Mesodermal cell (in vitro differentiated cells): ENCODE data around the gene ZSCAN30. TPM values are rescaled to one million over a fixed set of nuclear protein-coding genes. Genes with fewer than 3 reads are reported as not detected.
A peak's percentile ranks its signal among the peaks of the same experiment; 100 is the strongest.

Experiments
- H3K27ac ChIP-seq: 2 replicates; pipeline ENCODE4 v1.7.0; 2013; ENCODE audit warnings: mild to moderate bottlenecking, low read depth, low read length, moderate library complexity; ENCODE audit not compliant: severe bottlenecking
- H3K36me3 ChIP-seq: 2 replicates; pipeline ENCODE4 v1.7.1; 2013; ENCODE audit warnings: mild to moderate bottlenecking, low read length, moderate library complexity; ENCODE audit not compliant: control insufficient read depth, insufficient read depth
- H3K4me1 ChIP-seq: one replicate; pipeline ENCODE4 v1.7.1; 2013; ENCODE audit warnings: mild to moderate bottlenecking, low read length; ENCODE audit not compliant: insufficient read depth, control insufficient read depth, poor library complexity, severe bottlenecking
- H3K4me3 ChIP-seq: 2 replicates; pipeline ENCODE4 v1.7.0; 2013; ENCODE audit warnings: low read length, control low read depth, mild to moderate bottlenecking; ENCODE audit not compliant: insufficient read depth, poor library complexity, severe bottlenecking; ENCODE audit errors: extremely low read depth
- H3K9me3 ChIP-seq: 2 replicates; pipeline ENCODE4 v1.7.1; 2013; ENCODE audit warnings: mild to moderate bottlenecking, low read length, moderate library complexity; ENCODE audit not compliant: control insufficient read depth
- WGBS, 2 experiments: methylation state at CpG; one replicate each; pipeline ENCODE4 v1.1.5; 2013; ENCODE audit warnings: missing lambda C conversion rate in 2 of 2; ENCODE audit not compliant: insufficient coverage in 2 of 2; 5-methylcytosine and 5-hydroxymethylcytosine counted together
- polyA plus RNA-seq, 2 experiments: library from polyadenylated mRNA; stranded (reverse); fragments of 50-300 nt; gene quantifications; one replicate each; pipeline ENCODE4 v1.2.3, GENCODE V29; 2013

The ZSCAN30 gene
- polyA plus RNA-seq (2013, experiment 1 of 2) = 11.7 TPM
- polyA plus RNA-seq (2013, experiment 2 of 2) = 12.9 TPM

GRCh38 chr18:35290094-35290735, at the start of gene ZSCAN30:
ZSCAN30 (minus strand) TSS chr18:35290229; CDS start chr18:35264352, 25,877 bp downstream.
- Histone ChIP-seq H3K4me1 (peaks cover 4% of the 10 kb centered on the region), H3K4me3 (peak within 1 kb of the TSS; percentile 79), H3K36me3 (peaks cover 34% of the 10 kb centered on the region), H3K27ac (peak within 1 kb of the TSS; percentile 71), H3K9me3 (peaks cover 10% of the 10 kb centered on the region)
- 1% methylated on average over 31 to 37 of the region's 41 CpGs for WGBS, 2 experiments

- Histone ChIP-seq H3K9me3 (no peaks in the 10 kb centered on the region), H3K4me1 (peaks cover 2% of the 10 kb centered on the region), H3K4me3 (no peak overlapping the region), H3K36me3 (peaks cover 98% of the 10 kb centered on the region), H3K27ac (no peak overlapping the region)
- 100% methylated on average over 2 to 3 of the region's 5 CpGs for WGBS, 2 experiments
These were observed 47.3 kb upstream of the ZSCAN30 start for GRCh38 chr18:35337286-35337685.

- WGBS, 2 experiments = 84 to 93% methylated on average over 2 to 3 of the region's 4 CpGs
- peaks cover 92% of the 10 kb centered on the region for H3K36me3 ChIP-seq
- no peak overlapping the region for H3K27ac ChIP-seq
- no peak overlapping the region for H3K4me3 ChIP-seq
- H3K4me1 ChIP-seq = no peaks in the 10 kb centered on the region
- no peaks in the 10 kb centered on the region for H3K9me3 ChIP-seq
These were observed 45.8 kb upstream of the ZSCAN30 start for GRCh38 chr18:35335866-35336265.

- Histone ChIP-seq H3K36me3 (peaks cover 82% of the 10 kb centered on the region), H3K9me3 (no peaks in the 10 kb centered on the region), H3K4me3 (no peak overlapping the region), H3K27ac (no peak overlapping the region), H3K4me1 (no peaks in the 10 kb centered on the region)
- 95 to 100% methylated on average over 2 to 3 of the region's 3 CpGs for WGBS, 2 experiments
These were observed 44.8 kb upstream of the ZSCAN30 start for GRCh38 chr18:35334821-35335220.

- H3K27ac ChIP-seq = no peak overlapping the region
- no peaks in the 10 kb centered on the region for H3K4me1 ChIP-seq
- H3K36me3 ChIP-seq = peaks cover 76% of the 10 kb centered on the region
- H3K4me3 ChIP-seq = no peak overlapping the region
- WGBS, 2 experiments = 100% methylated on average over 1 of the region's 1 CpG; no CpG with 5 or more reads in 1 of the 2 experiments
- H3K9me3 ChIP-seq = no peaks in the 10 kb centered on the region
These were observed 44.2 kb upstream of the ZSCAN30 start for GRCh38 chr18:35334212-35334611.

GRCh38 chr18:35331367-35332087, 41.5 kb upstream of the ZSCAN30 start:
- WGBS, 2 experiments = 91 to 96% methylated on average over 2 to 3 of the region's 4 CpGs
- Histone ChIP-seq H3K27ac (no peak overlapping the region), H3K4me3 (no peak overlapping the region), H3K4me1 (no peaks in the 10 kb centered on the region), H3K9me3 (no peaks in the 10 kb centered on the region), H3K36me3 (peaks cover 51% of the 10 kb centered on the region)

GRCh38 chr18:35328868-35329267, 38.8 kb upstream of the ZSCAN30 start:
- H3K9me3 ChIP-seq = no peaks in the 10 kb centered on the region
- H3K4me3 ChIP-seq = no peak overlapping the region
- peaks cover 24% of the 10 kb centered on the region for H3K36me3 ChIP-seq
- H3K4me1 ChIP-seq = peaks cover 7% of the 10 kb centered on the region
- no peak overlapping the region for H3K27ac ChIP-seq

- Histone ChIP-seq H3K4me3 (no peak overlapping the region), H3K27ac (no peak overlapping the region), H3K36me3 (peaks cover 4% of the 10 kb centered on the region), H3K9me3 (no peaks in the 10 kb centered on the region), H3K4me1 (peaks cover 7% of the 10 kb centered on the region)
- WGBS, 2 experiments = 17 to 71% methylated on average over 1 to 2 of the region's 3 CpGs
These were observed 36.8 kb upstream of the ZSCAN30 start for GRCh38 chr18:35326695-35327387.

GRCh38 chr18:35324926-35325655, 35.1 kb upstream of the ZSCAN30 start:
- Histone ChIP-seq H3K27ac (peak overlapping the region; percentile 33), H3K4me3 (no peak overlapping the region), H3K4me1 (peaks cover 7% of the 10 kb centered on the region), H3K9me3 (no peaks in the 10 kb centered on the region), H3K36me3 (no peaks in the 10 kb centered on the region)
- WGBS, 2 experiments = no CpG with 5 or more reads among the region's 2 CpGs
